GM12878 (cell line): Measurements from ENCODE around the gene DIAPH2. TPM values are rescaled to one million over a fixed set of nuclear protein-coding genes. Genes with fewer than 3 reads are reported as not detected.

Experiments used
- ATAC-seq: fragments of 200-7000 bp; cut with Tn5 transposase; 3 replicates; pipeline ENCODE4 v1.9.1; 2020; ENCODE audit warnings: mild to moderate bottlenecking, moderate library complexity
- BruUV-seq: library from RNA; stranded (reverse); fragments of 400-500 nt; replicated peaks from 2 replicates; lab custom pipeline; 2021; lab: Mats Ljungman, UMichigan
- CTCF ChIA-PET: fragments of 300-600 bp; sonication (Branson Sonifier 250); formaldehyde crosslinking; extraction: SDS; loops from one replicate; lab custom pipeline; 2021; ENCODE audit warnings: inconsistent platforms; lab: Yijun Ruan, JAX
- POLR2A ChIA-PET: fragments of 350-600 bp; formaldehyde crosslinking; extraction: SDS; loops from one replicate; lab custom pipeline; 2021; ENCODE audit warnings: inconsistent platforms; lab: Charles Lee
- RAD21 ChIA-PET: fragments of 300-600 bp; sonication (Branson Sonifier 250); formaldehyde crosslinking; loops from one replicate; lab custom pipeline; 2023; ENCODE audit warnings: antibody characterized with exemption; ENCODE audit not compliant: unreplicated experiment; lab: Charles Lee
- SMC1A ChIA-PET: fragments of 300-600 bp; sonication (Branson Sonifier 250); formaldehyde crosslinking; loops from one replicate; lab custom pipeline; 2023; ENCODE audit not compliant: unreplicated experiment, uncharacterized antibody; lab: Charles Lee
- DNase-seq: peaks from one replicate; pipeline ENCODE4 v3.0.0-alpha.2; 2011; ENCODE audit warnings: low read depth, low spot score
- FAIRE-seq: peaks from 3 replicates; lab custom pipeline; 2011; peaks lifted over from hg19 to GRCh38; lab: Jason Lieb, UNC
- H2AFZ ChIP-seq: 2 replicates; pipeline ENCODE4 v1.6.0; 2011; ENCODE audit warnings: low read depth, low read length, control low read depth; ENCODE audit not compliant: control insufficient read depth
- H3K27ac ChIP-seq: 2 replicates; pipeline ENCODE4 v1.5.1; 2011; ENCODE audit warnings: control low read depth; ENCODE audit not compliant: control insufficient read depth, insufficient read depth
- H3K27me3 ChIP-seq, 2 experiments: replicated peaks in 1 of 2; 2 replicates each; pipeline versions ENCODE4 v1.6.0 to v1.6.1; 2011; ENCODE audit warnings: low read length in 1 of 2; ENCODE audit not compliant: control insufficient read depth in 2 of 2, insufficient read depth in 2 of 2
- H3K36me3 ChIP-seq, 2 experiments: 2 replicates each; pipeline ENCODE4 v1.5.1; 2011; ENCODE audit warnings: low read length in 1 of 2; ENCODE audit not compliant: control insufficient read depth in 2 of 2, insufficient read depth in 2 of 2
- H3K4me1 ChIP-seq: 2 replicates; pipeline ENCODE4 v1.6.1; 2011; ENCODE audit warnings: mild to moderate bottlenecking, low read length, moderate library complexity, mixed read lengths; ENCODE audit not compliant: control insufficient read depth, insufficient read depth
- H3K4me2 ChIP-seq: 2 replicates; pipeline ENCODE4 v1.6.0; 2011; ENCODE audit warnings: control low read depth; ENCODE audit not compliant: control insufficient read depth, insufficient read depth
- H3K4me3 ChIP-seq: fragments of 200-600 bp; sonication (generic); 2 replicates; pipeline ENCODE4 v1.5.1; 2016
- H3K79me2 ChIP-seq: 2 replicates; pipeline ENCODE4 v1.6.0; 2011; ENCODE audit warnings: low read length; ENCODE audit not compliant: control insufficient read depth, insufficient read depth
- H3K9ac ChIP-seq: 2 replicates; pipeline ENCODE4 v1.8.0; 2011; ENCODE audit warnings: low read length, control low read depth, mixed read lengths; ENCODE audit not compliant: control insufficient read depth, insufficient read depth
- H3K9me3 ChIP-seq: replicated peaks from 3 replicates; pipeline ENCODE4 v1.5.1; 2011; ENCODE audit warnings: mild to moderate bottlenecking, low read length; ENCODE audit not compliant: control insufficient read depth, insufficient read depth
- H4K20me1 ChIP-seq: 2 replicates; pipeline ENCODE4 v1.6.0; 2011; ENCODE audit not compliant: control insufficient read depth, insufficient read depth
- ATF7 ChIP-seq: fragments of 450-650 bp; IDR thresholded peaks from 2 replicates; pipeline ENCODE4 v1.6.1; 2016; ENCODE audit warnings: low read depth, mild to moderate bottlenecking
- CEBPB ChIP-seq, 2 experiments: fragments of 150-350 bp in 1 of 2; IDR thresholded peaks; 2 replicates each; pipeline ENCODE4 v1.6.1; 2012 to 2014; ENCODE audit warnings: low read depth in 2 of 2, low read length in 2 of 2, borderline replicate concordance in 1 of 2, inconsistent platforms in 1 of 2
- MTA2 ChIP-seq: fragments of 450-650 bp; IDR thresholded peaks from 2 replicates; pipeline ENCODE4 v1.6.1; 2016; ENCODE audit warnings: low read depth, mild to moderate bottlenecking, moderate library complexity
- NFIC ChIP-seq: IDR thresholded peaks from 2 replicates; pipeline ENCODE4 v1.6.1; 2012; ENCODE audit warnings: low read depth, mild to moderate bottlenecking, inconsistent platforms, low read length, moderate library complexity
- WGBS: methylation state at CpG from one replicate; pipeline ENCODE4 v1.1.6; 2016; ENCODE audit warnings: low lambda C conversion rate; ENCODE audit not compliant: insufficient replicate concordance, insufficient coverage; ENCODE audit errors: missing lambda C conversion rate; 5-methylcytosine and 5-hydroxymethylcytosine counted together
- in situ Hi-C: fragments of 300-500 bp; cut with MboI; formaldehyde crosslinking; loops from 9 replicates; pipeline ENCODE4 v1.14.3; 2018; ENCODE audit warnings: mixed read lengths
- intact Hi-C: fragments of 100-400 bp; cut with micrococcal nuclease; formaldehyde crosslinking; loops from one replicate; pipeline ENCODE4 v1.14.2; 2022; ENCODE audit not compliant: unreplicated experiment
- polyA plus RNA-seq, 11 experiments: library from polyadenylated mRNA; depleted of rRNA in 4 of 11; unstranded in 6 of 11; stranded (reverse) in 5 of 11; fragments of >200 nt; fragmentation: Nextera tagmentation in 4 of 11; fragmentation: Illumina TruSeq in 1 of 11; extraction: Ambion mirVana in 4 of 11; extraction: Trizol in 1 of 11; gene quantifications; 1 replicate in 1 of 11; 2 replicates in 10 of 11; pipeline versions ENCODE4 v1.2.1 to v1.2.3, GENCODE V29; 2011 to 2016; ENCODE audit warnings: inconsistent platforms in 2 of 11, missing spikeins in 2 of 11, low read depth in 1 of 11
- total RNA-seq, 4 experiments: library from RNA; depleted of rRNA in 3 of 4; stranded (reverse); fragments of >200 nt in 3 of 4; fragmentation: Illumina TruSeq in 1 of 4; extraction: Trizol in 1 of 4; gene quantifications; 2 replicates each; pipeline versions ENCODE4 v1.2.1 to v1.2.3, GENCODE V29; 2013 to 2021
- TF ChIP-seq, protein P1 (sequence below): fragments of 450-650 bp; IDR thresholded peaks from 2 replicates; pipeline ENCODE4 v1.6.1; 2017; ENCODE audit warnings: low read depth, mild to moderate bottlenecking, moderate library complexity
- TF ChIP-seq, protein P2 (sequence below): IDR thresholded peaks from 2 replicates; pipeline ENCODE4 v1.6.1; 2012; ENCODE audit warnings: mild to moderate bottlenecking, low read depth, low read length

Gene DIAPH2
- total and polyA plus RNA-seq, 10 of the 15 experiments (the other 5 are each of a cell fraction or from before 2014, with no cell fraction given) = 2.2 to 16.6 (median 8.8) TPM

DNA sequence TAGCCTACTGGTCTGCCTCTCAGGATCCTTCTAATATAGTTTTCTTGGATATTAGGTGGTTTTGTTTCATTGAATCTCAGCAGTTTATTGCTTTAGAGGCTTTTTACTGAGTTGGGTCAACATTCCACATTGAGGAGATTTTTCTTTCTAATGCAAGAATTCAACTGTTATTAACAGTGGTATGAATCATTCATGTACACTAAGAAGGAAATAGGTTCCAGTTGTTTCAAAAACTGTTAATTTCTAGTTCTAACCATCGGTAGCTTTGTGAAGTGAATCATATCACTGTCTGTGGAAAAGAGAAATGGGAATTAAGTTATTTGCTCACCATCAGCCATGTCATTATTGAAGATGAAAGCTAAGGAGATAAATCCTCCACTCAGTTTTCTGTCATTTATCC lies 530.5 kb downstream of the DIAPH2 start:
- Histone ChIP-seq H4K20me1 (no peaks in the 10 kb centered on the region), H3K27me3 (no peaks in the 10 kb centered on the region), H3K4me1 (no peaks in the 10 kb centered on the region), H3K4me3 (no peak overlapping the region), H3K36me3 (no peaks in the 10 kb centered on the region), H3K4me2 (no peak overlapping the region), H3K79me2 (no peaks in the 10 kb centered on the region), H2AFZ (no peak overlapping the region), H3K27ac (no peak overlapping the region), H3K9me3 (no peaks in the 10 kb centered on the region), H3K9ac (no peak overlapping the region)
- no TSS peak for BruUV-seq
- intact Hi-C loops (no loop called here), in situ Hi-C loops (no loop called here)
- SMC1A ChIA-PET = no interaction called here
- RAD21 ChIA-PET = no interaction called here
- no peak for ATAC-seq
- 38% methylated on average over 1 of the region's 1 CpG for WGBS
- CTCF ChIA-PET = no interaction called here
- POLR2A ChIA-PET = no interaction called here
- no peak for DNase-seq
- 0 out of 2 replicates have a peak, but pooled peaks have one; percentile 3 for TF ChIP-seq NFIC
- TF ChIP-seq CEBPB (IDR thresholded peaks at IDR 0.05; ENCODE audit: borderline replicate concordance in 1 of 2, low read depth in 2 of 2, low read length in 2 of 2) = no peak
- TF ChIP-seq, protein P1, sequence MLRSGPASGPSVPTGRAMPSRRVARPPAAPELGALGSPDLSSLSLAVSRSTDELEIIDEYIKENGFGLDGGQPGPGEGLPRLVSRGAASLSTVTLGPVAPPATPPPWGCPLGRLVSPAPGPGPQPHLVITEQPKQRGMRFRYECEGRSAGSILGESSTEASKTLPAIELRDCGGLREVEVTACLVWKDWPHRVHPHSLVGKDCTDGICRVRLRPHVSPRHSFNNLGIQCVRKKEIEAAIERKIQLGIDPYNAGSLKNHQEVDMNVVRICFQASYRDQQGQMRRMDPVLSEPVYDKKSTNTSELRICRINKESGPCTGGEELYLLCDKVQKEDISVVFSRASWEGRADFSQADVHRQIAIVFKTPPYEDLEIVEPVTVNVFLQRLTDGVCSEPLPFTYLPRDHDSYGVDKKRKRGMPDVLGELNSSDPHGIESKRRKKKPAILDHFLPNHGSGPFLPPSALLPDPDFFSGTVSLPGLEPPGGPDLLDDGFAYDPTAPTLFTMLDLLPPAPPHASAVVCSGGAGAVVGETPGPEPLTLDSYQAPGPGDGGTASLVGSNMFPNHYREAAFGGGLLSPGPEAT = no peak
- FAIRE-seq = no peak

DNA sequence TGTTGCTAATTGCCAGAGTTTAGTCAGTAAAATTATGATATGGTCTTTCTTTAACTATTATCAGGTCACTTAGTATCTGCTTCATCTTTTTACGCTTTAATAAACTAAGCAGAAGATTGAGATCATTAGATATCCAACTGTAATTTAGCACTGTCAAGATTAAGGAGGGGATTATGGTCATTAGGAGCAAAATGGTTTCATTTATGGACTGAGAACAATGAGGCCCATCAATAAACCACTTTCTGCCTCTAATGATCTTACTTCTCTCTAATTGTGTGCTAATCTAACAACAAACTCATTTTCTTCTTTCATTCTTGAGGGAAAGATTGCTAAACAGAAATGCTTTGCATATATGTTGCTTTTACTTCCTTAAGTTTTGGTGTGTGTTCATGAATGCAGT lies 539.5 kb downstream of the DIAPH2 start:
- Histone ChIP-seq H3K27me3 (no peaks in the 10 kb centered on the region), H3K9ac (no peak overlapping the region), H3K36me3 (no peaks in the 10 kb centered on the region), H3K4me3 (no peak overlapping the region), H3K4me1 (no peaks in the 10 kb centered on the region), H3K79me2 (no peaks in the 10 kb centered on the region), H4K20me1 (no peaks in the 10 kb centered on the region), H3K4me2 (no peak overlapping the region), H3K9me3 (no peaks in the 10 kb centered on the region), H2AFZ (no peak overlapping the region), H3K27ac (no peak overlapping the region)
- TF ChIP-seq, protein P2, sequence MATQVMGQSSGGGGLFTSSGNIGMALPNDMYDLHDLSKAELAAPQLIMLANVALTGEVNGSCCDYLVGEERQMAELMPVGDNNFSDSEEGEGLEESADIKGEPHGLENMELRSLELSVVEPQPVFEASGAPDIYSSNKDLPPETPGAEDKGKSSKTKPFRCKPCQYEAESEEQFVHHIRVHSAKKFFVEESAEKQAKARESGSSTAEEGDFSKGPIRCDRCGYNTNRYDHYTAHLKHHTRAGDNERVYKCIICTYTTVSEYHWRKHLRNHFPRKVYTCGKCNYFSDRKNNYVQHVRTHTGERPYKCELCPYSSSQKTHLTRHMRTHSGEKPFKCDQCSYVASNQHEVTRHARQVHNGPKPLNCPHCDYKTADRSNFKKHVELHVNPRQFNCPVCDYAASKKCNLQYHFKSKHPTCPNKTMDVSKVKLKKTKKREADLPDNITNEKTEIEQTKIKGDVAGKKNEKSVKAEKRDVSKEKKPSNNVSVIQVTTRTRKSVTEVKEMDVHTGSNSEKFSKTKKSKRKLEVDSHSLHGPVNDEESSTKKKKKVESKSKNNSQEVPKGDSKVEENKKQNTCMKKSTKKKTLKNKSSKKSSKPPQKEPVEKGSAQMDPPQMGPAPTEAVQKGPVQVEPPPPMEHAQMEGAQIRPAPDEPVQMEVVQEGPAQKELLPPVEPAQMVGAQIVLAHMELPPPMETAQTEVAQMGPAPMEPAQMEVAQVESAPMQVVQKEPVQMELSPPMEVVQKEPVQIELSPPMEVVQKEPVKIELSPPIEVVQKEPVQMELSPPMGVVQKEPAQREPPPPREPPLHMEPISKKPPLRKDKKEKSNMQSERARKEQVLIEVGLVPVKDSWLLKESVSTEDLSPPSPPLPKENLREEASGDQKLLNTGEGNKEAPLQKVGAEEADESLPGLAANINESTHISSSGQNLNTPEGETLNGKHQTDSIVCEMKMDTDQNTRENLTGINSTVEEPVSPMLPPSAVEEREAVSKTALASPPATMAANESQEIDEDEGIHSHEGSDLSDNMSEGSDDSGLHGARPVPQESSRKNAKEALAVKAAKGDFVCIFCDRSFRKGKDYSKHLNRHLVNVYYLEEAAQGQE = no peak
- TF ChIP-seq ATF7 (0 out of 2 replicates have a peak, but pooled peaks have one; percentile 9), MTA2 (peak; percentile 98)
- ChIA-PET POLR2A (no interaction called here), CTCF (no interaction called here), SMC1A (no interaction called here), RAD21 (no interaction called here)
- no TSS peak for BruUV-seq
- WGBS = 44% methylated on average over 1 of the region's 1 CpG
- intact Hi-C loops = no loop called here
- FAIRE-seq (peak; percentile 52), ATAC-seq (no peak; the same call in 2 of the 3 replicates), DNase-seq (no peak)
- in situ Hi-C loops = no loop called here
